K562 (cell line): ENCODE data around the gene ASS1. TPM values are rescaled to one million over a fixed set of nuclear protein-coding genes. Genes with fewer than 3 reads are reported as not detected.

Experiments
- polyA plus RNA-seq, 8 experiments: library from polyadenylated mRNA; depleted of rRNA in 4 of 8; stranded (reverse) in 5 of 8; unstranded in 3 of 8; fragments of >200 nt; fragmentation: Nextera tagmentation in 2 of 8; fragmentation: Illumina TruSeq in 1 of 8; extraction: Ambion mirVana in 2 of 8; extraction: Trizol in 1 of 8; gene quantifications; 2 replicates each; pipeline versions ENCODE4 v1.2.1 to v1.2.3, GENCODE V29; 2011 to 2014; ENCODE audit warnings: inconsistent platforms in 1 of 8, missing spikeins in 1 of 8
- small RNA-seq: library from RNA; depleted of rRNA; stranded (forward); fragments of <200 nt; gene quantifications from one replicate; pipeline ENCODE3, GENCODE V24; 2014
- total RNA-seq, 7 experiments: library from RNA; depleted of rRNA in 6 of 7; stranded (reverse); fragments of >200 nt in 6 of 7; fragmentation: Illumina TruSeq in 2 of 7; extraction: Trizol in 2 of 7; gene quantifications; 2 replicates each; pipeline versions ENCODE4 v1.2.1 to v1.2.3, GENCODE V29; 2011 to 2021; ENCODE audit warnings: low replicate concordance in 1 of 7

Gene ASS1
- total and polyA plus RNA-seq, 9 of the 15 experiments (the other 6 are each of a cell fraction or from before 2014, with no cell fraction given) = 1.5 to 5.7 (median 3.7) TPM

Small RNA genes lying within 50 kb of the gene (small RNA-seq; reads per million reads assigned to genes)
- gene RN7SL665P = not detected

Other genes starting within 250 kb of the ASS1 start
- not detected in 2 replicates for gene HMCN2, start 179.2 kb upstream of the ASS1 start, total RNA-seq (2014; rRNA removed)
- gene HMCN2, start 179.2 kb upstream of the ASS1 start, total RNA-seq (2014; rRNA removed; fragmentation: Illumina TruSeq; extraction: Trizol) = not detected in 2 replicates
- not detected in 2 replicates for gene HMCN2, start 179.2 kb upstream of the ASS1 start, total RNA-seq (2015; rRNA removed; fragmentation: Illumina TruSeq; extraction: Trizol)
- gene HMCN2, start 179.2 kb upstream of the ASS1 start, total RNA-seq (2021) = 0.02 TPM in 1 of 2 replicates, not detected in the other
- 0.01 TPM in 1 of 2 replicates, not detected in the other for gene HMCN2, start 179.2 kb upstream of the ASS1 start, polyA plus RNA-seq (2011; rRNA removed)
- not detected in 2 replicates for gene HMCN2, start 179.2 kb upstream of the ASS1 start, polyA plus RNA-seq (2014; fragmentation: Illumina TruSeq; extraction: Trizol)
- not detected for gene HMCN2, start 179.2 kb upstream of the ASS1 start, polyA plus RNA-seq (2014; fragmentation: Nextera tagmentation; extraction: Ambion mirVana)
- 0.01 TPM in 1 of 2 replicates, not detected in the other for gene HMCN2, start 179.2 kb upstream of the ASS1 start, polyA plus RNA-seq (2014; rRNA removed)
- 64.0 and 82.7 TPM in 2 replicates for gene FUBP3, start 134.6 kb downstream of the ASS1 start, total RNA-seq (2014; rRNA removed)
- 41.0 and 43.2 TPM in 2 replicates for gene FUBP3, start 134.6 kb downstream of the ASS1 start, total RNA-seq (2014; rRNA removed; fragmentation: Illumina TruSeq; extraction: Trizol)
- gene FUBP3, start 134.6 kb downstream of the ASS1 start, total RNA-seq (2015; rRNA removed; fragmentation: Illumina TruSeq; extraction: Trizol) = 45.0 and 48.1 TPM in 2 replicates
- gene FUBP3, start 134.6 kb downstream of the ASS1 start, total RNA-seq (2021) = 51.7 and 54.0 TPM in 2 replicates
- gene FUBP3, start 134.6 kb downstream of the ASS1 start, polyA plus RNA-seq (2011; rRNA removed) = 35.3 and 40.1 TPM in 2 replicates
- 57.0 and 70.8 TPM in 2 replicates for gene FUBP3, start 134.6 kb downstream of the ASS1 start, polyA plus RNA-seq (2014; fragmentation: Illumina TruSeq; extraction: Trizol)
- gene FUBP3, start 134.6 kb downstream of the ASS1 start, polyA plus RNA-seq (2014; fragmentation: Nextera tagmentation; extraction: Ambion mirVana) = 1 to 10 TPM; 3.0 to 7.1 TPM
- 56.8 and 68.9 TPM in 2 replicates for gene FUBP3, start 134.6 kb downstream of the ASS1 start, polyA plus RNA-seq (2014; rRNA removed)
- 0.08 and 0.09 TPM in 2 replicates for gene PRDM12, start 219.6 kb downstream of the ASS1 start, total RNA-seq (2014; rRNA removed)
- gene PRDM12, start 219.6 kb downstream of the ASS1 start, total RNA-seq (2014; rRNA removed; fragmentation: Illumina TruSeq; extraction: Trizol) = 0.10 TPM in 1 of 2 replicates, not detected in the other
- 0.08 TPM in 1 of 2 replicates, not detected in the other for gene PRDM12, start 219.6 kb downstream of the ASS1 start, total RNA-seq (2015; rRNA removed; fragmentation: Illumina TruSeq; extraction: Trizol)
- 0.22 and 0.25 TPM in 2 replicates for gene PRDM12, start 219.6 kb downstream of the ASS1 start, total RNA-seq (2021)
- gene PRDM12, start 219.6 kb downstream of the ASS1 start, polyA plus RNA-seq (2011; rRNA removed) = 0.04 and 0.07 TPM in 2 replicates
- gene PRDM12, start 219.6 kb downstream of the ASS1 start, polyA plus RNA-seq (2014; fragmentation: Illumina TruSeq; extraction: Trizol) = 0.11 and 0.18 TPM in 2 replicates
- gene PRDM12, start 219.6 kb downstream of the ASS1 start, polyA plus RNA-seq (2014; fragmentation: Nextera tagmentation; extraction: Ambion mirVana) = under 1 TPM; 0.04 to 0.06 TPM
- 0.05 TPM in 1 of 2 replicates, not detected in the other for gene PRDM12, start 219.6 kb downstream of the ASS1 start, polyA plus RNA-seq (2014; rRNA removed)
- 48.5 and 50.6 TPM in 2 replicates for gene EXOSC2, start 248.8 kb downstream of the ASS1 start, total RNA-seq (2014; rRNA removed)
- gene EXOSC2, start 248.8 kb downstream of the ASS1 start, total RNA-seq (2014; rRNA removed; fragmentation: Illumina TruSeq; extraction: Trizol) = 101 and 105 TPM in 2 replicates
- gene EXOSC2, start 248.8 kb downstream of the ASS1 start, total RNA-seq (2015; rRNA removed; fragmentation: Illumina TruSeq; extraction: Trizol) = 81.4 and 87.0 TPM in 2 replicates
- gene EXOSC2, start 248.8 kb downstream of the ASS1 start, total RNA-seq (2021) = 67.1 and 71.8 TPM in 2 replicates
- 59.9 and 87.5 TPM in 2 replicates for gene EXOSC2, start 248.8 kb downstream of the ASS1 start, polyA plus RNA-seq (2011; rRNA removed)
- gene EXOSC2, start 248.8 kb downstream of the ASS1 start, polyA plus RNA-seq (2014; fragmentation: Illumina TruSeq; extraction: Trizol) = 69.1 and 77.6 TPM in 2 replicates
- 10 to 100 TPM; 46.0 to 89.0 TPM for gene EXOSC2, start 248.8 kb downstream of the ASS1 start, polyA plus RNA-seq (2014; fragmentation: Nextera tagmentation; extraction: Ambion mirVana)
- 66.5 and 75.3 TPM in 2 replicates for gene EXOSC2, start 248.8 kb downstream of the ASS1 start, polyA plus RNA-seq (2014; rRNA removed)